ENCODE data around the gene GJC2.

GJC2 gene

DNA sequence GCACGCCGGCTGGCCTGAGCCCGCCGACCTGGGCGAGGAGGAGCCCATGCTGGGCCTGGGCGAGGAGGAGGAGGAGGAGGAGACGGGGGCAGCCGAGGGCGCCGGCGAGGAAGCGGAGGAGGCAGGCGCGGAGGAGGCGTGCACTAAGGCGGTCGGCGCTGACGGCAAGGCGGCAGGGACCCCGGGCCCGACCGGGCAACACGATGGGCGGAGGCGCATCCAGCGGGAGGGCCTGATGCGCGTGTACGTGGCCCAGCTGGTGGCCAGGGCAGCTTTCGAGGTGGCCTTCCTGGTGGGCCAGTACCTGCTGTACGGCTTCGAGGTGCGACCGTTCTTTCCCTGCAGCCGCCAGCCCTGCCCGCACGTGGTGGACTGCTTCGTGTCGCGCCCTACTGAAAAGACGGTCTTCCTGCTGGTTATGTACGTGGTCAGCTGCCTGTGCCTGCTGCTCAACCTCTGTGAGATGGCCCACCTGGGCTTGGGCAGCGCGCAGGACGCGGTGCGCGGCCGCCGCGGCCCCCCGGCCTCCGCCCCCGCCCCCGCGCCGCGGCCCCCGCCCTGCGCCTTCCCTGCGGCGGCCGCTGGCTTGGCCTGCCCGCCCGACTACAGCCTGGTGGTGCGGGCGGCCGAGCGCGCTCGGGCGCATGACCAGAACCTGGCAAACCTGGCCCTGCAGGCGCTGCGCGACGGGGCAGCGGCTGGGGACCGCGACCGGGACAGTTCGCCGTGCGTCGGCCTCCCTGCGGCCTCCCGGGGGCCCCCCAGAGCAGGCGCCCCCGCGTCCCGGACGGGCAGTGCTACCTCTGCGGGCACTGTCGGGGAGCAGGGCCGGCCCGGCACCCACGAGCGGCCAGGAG lies 8.6 kb downstream of the GJC2 start:
- DNase-seq = no peak

- no peak for DNase-seq
These were observed 9.4 kb downstream of the GJC2 start for GRCh38 chr1:228159008-228159665.

DNA sequence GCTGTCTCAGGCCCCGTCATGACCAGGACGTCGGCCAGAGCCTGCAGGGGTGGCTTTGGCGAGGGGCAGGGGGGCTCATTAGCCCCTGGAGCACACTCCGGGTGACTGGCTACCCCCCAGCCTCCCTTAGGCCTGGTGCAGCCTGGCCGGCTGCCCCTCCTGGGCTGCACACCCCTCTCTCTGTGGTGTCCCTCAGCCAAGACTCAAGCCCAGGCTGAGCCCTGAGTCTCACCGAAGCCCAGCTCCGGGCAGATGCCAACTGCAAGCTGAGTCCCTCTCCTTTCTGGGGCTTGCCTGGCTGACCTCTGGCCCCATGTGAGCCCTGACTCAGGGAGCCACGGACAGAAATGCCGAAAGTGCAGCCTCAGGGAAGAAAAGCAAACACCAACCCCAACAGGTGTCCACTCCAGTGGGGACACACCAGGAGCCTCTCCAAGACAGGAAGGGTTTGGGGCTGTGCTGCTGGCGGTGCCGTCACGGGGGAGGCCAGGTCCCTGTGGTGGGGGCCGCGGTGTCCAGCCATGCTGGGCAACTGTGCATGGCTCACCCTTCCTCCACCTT lies 10.6 kb downstream of the GJC2 start:
- no peak for DNase-seq

- DNase-seq = no peak
These were observed 11.6 kb downstream of the GJC2 start for GRCh38 chr1:228161362-228161761.

GRCh38 chr1:228161866-228162265 lies 12.1 kb downstream of the GJC2 start:
- DNase-seq = no peak

DNA sequence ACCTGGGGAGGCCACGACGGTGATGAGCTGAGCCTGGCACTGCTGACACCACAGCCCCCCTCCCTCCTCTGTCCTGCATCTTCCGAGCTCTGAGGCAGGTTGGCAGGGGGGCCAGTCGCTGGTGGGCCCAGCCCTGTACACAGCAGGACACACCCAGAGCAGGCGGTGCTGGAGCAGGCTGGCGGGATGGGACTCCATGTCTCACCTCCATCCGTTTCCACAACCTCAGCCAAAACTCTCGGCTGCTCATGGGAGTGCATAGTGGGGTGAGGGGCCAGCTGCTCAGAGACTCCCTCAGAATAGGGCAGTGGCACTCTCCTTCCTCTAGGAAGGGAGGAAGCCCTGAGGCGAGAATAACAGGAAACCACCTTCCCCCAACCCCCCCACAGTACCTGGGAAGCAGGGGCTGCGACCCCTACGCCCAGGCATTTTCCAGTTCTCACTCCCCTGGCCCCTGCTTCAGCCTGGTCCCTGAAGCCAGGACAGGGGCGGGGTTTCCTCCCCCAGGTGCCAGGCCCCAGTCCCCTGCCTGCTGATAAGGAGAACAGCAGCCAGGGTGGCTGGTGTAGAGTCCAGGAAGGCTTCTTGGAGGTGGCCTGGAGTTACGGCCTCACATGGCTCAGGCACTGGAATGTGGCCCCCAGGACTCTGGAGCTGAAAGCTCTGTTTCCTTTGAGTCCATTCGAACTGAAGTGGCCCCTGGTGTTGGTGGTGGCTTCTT lies 12.7 kb downstream of the GJC2 start:
- no peak for DNase-seq

GRCh38 chr1:228163007-228163753 lies 13.4 kb downstream of the GJC2 start:
- DNase-seq = no peak

GRCh38 chr1:228163776-228164519 lies 14.2 kb downstream of the GJC2 start:
- DNase-seq = no peak

- no peak for DNase-seq
These were observed 15.0 kb downstream of the GJC2 start for GRCh38 chr1:228164561-228165371.

GRCh38 chr1:228165372-228166169 lies 15.8 kb downstream of the GJC2 start, which contains the start of gene IBA57:
IBA57 (plus strand) TSS chr1:228165804; CDS start chr1:228165817, 13 bp downstream.
- DNase-seq = peak; percentile 100

DNA sequence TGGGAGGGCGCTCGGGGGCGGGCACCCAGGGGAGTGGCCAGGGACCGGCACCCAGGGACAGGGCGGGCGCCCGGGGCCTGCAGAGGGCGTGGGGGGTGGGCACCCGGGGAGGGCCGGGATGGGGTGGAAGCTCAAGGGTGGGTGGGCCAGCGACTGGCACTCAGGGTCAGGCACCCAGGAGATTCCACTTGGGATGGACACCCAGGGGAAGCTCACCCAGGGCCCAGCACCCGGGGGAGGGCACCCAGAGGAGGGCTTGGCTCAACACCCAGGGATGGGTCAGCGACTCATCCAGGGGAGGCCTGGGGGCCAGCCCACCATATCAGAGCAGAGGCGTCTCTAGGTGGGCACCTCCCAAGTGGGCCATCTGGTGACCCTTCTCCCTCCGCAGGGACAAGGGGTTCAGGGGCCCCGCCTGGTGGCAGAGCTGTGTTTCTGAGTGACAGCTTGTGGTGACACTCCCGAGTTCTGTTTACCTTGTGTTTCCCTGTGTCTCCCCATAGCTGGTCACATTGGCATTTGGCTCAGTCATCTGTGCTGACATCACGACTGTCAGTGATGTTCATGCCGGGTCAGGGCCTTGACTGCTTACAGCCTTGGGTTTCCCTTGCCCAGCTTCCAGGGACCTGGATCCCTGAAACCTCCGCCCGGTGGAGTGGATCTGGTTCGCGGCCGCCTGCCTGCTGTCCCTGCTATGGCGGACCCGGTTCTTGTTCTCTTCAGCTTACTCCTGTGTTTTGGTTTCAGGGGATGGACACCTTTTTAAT lies 16.6 kb downstream of the GJC2 start:
- peak; percentile 73 for DNase-seq

- no peak for DNase-seq
These were observed 19.0 kb downstream of the GJC2 start for GRCh38 chr1:228168563-228169270.

GRCh38 chr1:228169345-228169744 lies 19.6 kb downstream of the GJC2 start:
- DNase-seq = no peak

GRCh38 chr1:228170666-228171065 lies 20.9 kb downstream of the GJC2 start:
- DNase-seq = no peak

- DNase-seq = no peak
These were observed 21.6 kb downstream of the GJC2 start for GRCh38 chr1:228171221-228171891.

DNA sequence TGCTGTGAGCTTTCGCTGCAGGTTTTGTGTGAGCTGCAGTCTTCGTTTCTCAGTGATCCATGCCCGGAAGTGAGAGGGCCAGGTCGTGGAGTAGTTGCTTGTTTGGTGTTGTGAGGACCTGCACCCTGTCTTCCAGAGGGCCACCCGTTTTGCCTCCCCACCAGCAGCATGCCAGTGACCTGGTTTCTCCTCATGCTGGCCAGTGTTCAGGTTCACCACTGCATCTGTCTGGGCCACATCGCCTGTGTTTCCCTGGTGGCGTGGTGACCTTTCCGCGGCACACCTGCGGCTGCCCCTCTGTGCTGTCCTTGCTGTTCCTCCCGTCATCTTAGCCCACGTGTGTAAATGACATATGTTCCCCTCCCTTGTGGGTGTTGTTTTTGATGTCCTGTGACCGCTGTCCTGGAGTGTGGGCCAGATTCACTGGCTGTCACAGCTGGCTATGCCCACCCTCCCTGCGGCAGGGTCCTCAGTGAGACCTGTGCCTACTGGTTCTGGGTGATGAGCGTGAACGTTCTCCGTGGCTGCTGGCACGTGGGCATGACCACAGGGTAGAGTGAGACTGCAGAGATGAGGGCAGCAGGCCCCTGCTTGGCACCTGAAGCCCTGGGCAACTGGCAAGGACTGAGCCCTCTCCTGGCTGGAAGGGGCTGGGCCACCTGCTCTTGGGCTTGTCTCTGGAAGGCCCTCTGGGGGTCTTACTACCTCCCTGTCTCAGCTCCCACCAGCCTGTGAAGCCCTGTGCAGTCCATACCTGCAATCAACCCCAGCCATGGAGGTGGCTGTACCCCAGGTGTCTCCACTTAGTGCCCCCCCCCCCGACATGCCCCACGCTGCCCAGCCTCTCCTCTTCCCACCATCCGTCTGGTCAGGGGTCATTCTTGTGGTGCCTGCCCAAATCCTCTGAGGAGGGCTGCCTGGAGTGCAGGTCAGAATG lies 23.1 kb downstream of the GJC2 start:
- DNase-seq = no peak
